Mucosa of gallbladder (tissue), 1 donor: ENCODE measurements around the gene TNS3. TPM values are rescaled to one million over a fixed set of nuclear protein-coding genes. Genes with fewer than 3 reads are reported as not detected.

Experiments
- DNase-seq: peaks from one replicate; pipeline ENCODE4 v3.0.0-alpha.2; 2020; ENCODE audit warnings: low spot score
- total RNA-seq: library from RNA; stranded (reverse); gene quantifications from one replicate; pipeline ENCODE4 v1.2.1, GENCODE V29; 2021
- donor health status: DM: no; HTN: no; CAD: no.

TNS3 gene
- total RNA-seq, 1 donor from 2014 or later = 97.2 TPM

DNA sequence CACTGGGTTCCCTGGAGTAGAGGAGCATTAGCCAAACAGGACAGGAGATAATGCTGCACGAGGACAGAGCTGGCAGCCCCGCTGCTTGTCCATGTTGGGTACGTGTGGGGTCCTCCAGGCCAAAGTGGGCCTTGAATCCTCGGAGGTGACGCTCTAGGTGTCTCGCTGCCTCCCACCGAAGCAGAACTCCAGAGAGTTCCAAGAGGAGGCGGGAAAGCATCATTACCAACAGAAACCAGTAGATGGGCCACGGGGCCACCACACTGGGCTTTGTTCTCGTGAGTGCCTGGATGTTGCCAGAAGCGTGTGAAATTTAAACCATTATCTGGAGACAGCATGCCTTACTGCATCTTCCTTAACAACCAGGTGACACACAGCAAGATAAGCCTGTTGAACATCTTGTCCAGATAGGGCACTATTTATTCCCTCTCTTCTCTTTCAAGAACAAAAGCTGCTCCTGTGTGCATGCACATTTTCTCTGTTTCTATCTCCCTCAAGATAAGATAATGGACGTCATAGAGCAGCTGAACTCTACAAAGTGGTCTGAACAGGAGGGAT, 56.8 kb downstream of the TNS3 start:
- DNase-seq = no peak

DNA sequence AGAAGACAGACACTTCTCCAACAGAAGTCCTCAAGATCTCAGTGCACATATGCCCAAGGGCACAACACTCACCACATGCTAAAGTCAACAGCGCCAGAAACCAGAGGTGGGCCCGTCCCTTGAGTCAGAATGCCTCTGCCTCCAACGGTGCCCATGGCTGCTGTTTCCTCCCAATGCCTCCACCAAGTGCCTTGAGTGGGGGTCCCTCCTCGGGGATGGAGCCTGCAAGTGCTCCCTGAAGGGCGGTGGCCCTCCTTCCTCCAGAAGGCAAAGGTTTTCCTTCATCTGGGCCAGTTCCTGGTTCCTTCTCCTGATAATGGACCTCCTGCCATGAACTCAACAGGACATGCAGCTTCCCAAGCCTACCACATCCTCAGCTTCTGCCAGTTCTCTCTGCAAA, 58.5 kb downstream of the TNS3 start:
- DNase-seq = no peak

DNA sequence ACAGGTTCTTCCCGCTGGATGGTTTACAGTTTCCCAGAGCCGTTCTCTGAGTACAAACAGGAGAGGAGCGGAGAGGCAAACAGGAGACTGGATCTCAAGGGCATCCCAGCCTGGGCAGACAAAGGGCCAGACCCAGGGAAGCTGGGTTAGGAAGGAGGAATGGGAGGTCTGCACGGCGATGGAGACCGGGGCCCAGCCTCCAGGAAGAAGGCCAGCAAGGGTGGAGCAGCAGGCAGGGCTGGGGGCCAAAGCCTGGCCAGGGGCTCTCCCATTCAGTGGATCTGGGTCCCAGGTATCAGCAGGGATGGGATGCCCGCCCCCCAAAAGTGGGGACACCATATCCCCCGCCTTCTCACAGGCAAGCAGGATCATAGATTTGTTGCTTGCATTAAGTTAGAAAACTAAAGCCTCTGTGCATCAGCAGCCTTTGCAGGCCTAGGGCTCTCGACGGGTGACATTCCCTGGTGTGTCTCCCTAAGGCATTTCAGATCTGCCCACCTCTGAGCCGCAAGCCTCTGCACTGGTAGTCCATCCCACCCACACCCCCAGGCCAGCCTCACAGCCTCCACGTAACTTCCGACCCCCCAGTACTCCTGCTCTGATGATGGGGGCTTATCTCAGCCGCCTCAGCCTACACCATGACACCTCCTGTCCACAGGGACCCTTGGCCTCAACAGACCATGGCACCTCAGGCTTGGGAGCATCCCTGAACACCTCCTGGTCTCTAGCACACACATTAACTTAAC, 59.9 kb downstream of the TNS3 start:
- DNase-seq = no peak

DNA sequence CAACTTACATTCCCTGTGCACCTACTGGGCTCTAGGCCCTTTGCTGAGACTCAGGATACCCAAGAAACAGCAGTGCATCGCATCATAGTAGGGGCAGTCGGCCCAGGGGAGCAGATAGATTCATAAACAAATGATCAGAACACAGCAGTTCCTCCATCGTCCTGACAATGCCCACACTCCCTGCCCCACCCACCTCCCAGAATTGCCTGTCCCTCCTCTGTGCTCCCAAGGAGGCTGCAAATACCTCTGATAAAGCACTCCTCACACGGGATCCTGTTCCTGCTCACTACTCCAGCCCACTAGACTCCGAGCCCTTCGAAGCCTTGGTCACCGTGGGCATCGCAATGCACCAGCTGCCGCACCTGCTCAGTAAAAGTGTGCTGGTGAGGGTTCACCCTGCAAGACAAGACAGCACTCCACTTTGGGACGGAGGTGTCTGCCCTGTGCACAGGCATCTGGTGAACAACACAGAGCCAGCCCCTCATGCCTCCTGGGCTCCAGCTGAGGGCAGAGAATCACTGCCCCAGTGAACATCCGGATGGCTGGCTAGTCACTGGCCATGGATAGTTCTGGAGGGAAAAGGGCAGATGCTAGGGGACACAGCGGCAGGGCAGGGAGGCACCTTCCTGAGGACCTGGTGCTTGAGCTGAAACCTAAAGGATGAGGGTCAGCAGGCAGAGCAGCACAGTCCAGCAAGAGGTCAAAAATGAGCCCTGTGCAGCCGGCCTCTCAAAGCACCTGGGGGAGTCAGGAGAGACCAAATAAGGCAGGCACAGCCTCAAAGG, 60.7 kb downstream of the TNS3 start:
- no peak for DNase-seq

DNA sequence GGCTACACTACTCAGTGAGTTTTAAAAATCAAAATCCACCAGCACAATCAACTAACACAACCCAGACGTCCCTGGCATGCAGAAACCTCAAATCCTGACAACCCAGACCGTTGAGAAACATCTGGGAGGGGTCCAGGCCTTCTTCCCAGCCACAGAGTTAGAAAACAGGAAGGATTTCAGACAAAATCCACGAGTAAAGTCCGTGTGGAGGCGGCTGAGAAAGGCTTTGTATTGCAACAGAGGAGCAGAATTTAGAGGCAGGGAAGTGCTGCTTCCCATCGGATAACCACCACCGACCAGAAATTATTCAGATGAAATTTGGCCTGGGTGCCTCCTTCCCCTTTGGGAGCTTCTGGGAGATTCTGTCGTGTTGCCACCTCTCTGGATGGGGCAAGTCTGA, 61.5 kb downstream of the TNS3 start:
- DNase-seq = peak; percentile 78

DNA sequence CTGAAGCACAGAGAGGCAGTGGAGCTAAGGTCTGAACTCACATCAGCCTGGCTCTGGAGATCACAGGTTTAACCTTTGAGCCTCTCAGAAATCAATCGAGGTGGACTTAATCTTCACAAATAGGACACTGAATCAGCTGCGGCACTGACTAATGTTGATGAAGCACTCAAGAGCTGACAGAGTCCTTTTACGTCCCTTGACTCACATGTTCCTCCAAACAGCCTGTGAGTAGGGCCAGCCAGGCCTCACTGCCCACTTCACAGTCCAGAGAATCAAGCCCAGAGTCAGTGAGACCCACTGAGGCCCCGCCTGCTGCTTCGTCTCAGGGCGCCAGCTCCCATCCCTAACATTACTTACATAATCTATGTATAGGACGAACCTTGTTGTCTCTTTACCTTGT, 63.1 kb downstream of the TNS3 start:
- peak; percentile 57 for DNase-seq

DNA sequence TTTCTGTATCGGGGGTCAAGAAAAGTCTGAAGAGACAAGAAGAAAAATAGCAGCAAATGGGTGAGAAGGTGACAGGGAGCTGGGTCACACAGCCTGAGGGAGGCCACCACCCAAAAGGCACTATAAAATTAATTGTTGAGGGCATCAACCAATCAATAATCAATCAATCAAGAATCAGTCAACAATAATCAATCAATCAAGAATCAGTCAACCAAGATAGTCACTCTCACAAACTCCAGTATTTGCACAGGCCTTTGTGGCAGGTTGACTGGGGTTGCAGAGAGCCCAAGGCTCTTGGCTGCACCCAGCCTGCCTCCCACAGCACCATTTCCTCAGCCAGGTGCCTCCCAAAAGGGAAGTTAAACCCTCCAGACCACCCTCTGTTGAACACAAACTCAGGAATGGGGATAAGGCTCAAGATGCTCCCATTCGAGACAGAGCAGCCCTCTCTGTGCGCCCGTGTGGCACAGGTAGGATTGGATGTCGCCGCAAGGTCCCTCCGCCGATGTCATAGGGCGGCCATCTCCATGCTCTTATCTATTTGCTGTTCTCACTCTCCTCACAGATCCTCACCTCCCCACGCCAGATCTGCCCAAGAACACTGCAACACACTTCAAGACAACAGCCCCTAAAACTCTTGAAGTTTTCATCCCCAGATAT, 64.0 kb downstream of the TNS3 start:
- DNase-seq = no peak

DNA sequence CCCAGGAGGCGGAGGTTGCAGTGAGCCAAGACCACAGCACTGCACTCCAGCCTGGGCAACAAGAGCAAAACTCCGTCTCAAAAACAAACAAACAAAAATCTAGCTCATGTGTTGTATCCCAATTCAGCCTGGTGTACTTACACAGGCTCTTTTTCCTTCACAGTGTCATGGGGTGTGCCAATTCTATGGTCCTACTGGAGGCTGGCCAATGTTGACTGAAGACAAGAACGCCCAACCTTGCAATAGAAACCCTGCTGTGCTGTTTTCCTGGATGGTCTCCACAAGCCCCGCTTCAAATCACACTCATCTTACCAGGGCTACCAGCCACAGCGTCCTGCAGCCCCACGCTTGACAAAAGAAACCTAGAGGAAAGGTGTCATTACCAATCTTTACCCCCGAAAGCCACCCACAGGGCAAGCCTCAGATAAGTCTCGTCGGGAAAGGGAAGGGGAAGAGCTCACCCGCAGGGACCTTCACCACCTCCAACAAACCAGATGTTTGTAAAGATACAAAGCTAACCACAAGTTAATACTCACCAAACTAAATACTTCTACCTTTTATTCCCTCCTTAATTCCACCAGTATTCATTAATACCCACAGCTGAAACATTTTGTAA, 64.8 kb downstream of the TNS3 start:
- no peak for DNase-seq

DNA sequence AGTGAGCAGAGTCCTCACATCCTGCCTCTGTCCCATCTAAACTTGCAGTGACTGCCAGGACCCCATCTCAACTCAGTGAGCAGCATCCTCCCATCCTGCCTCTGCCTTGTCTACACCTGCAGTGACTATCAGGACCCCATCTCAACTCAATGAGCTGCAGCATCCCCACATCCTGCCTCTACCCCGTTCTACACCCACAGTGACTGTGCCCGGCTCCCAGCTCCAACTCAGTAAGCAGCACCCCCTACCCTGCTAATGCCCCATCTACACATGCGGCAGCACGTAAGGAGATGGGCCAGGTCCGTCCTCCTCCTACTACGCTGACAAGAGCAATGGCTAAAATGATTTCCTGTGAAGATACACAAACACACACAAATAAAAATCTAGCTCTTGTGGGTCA, 65.5 kb downstream of the TNS3 start:
- DNase-seq = no peak

DNA sequence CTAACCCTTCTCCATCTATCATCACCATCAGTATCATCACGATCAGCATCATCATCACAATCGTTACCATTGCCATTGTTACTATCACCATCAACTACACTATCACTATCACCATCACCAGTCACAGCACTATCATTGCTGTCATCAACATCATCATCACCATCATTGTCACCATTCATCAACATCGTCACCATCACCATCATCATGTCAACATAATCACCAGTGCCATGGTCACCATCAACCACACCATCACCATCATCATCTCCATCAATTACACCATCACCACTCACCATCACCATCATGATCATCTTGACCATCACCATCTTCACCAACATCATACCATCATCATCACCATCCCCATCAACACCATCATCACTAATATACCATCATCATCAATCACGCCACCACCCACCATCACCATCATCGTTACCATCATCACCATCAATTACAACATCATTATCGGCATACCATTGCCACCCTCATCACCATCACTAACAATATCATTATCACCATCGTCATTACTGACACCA, 66.5 kb downstream of the TNS3 start:
- DNase-seq = no peak

DNA sequence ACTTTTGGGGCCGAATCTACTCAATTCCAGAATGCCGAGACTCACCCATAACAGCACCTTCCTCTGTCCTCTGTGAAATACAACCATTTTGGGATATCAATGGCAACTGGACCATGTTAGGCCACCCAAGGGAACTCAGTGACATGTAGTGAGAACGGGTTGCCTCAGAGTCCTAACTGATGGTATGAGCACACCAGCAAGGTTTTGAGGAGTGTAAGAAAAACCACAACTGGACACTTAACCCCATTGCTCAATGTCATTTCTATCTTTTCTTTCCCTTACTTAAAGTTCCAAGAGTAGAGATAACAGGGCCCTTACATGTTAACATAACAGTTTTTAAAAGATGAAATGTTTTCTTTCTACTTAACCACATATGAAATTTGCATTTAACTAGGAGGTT, 67.1 kb downstream of the TNS3 start:
- DNase-seq = no peak

DNA sequence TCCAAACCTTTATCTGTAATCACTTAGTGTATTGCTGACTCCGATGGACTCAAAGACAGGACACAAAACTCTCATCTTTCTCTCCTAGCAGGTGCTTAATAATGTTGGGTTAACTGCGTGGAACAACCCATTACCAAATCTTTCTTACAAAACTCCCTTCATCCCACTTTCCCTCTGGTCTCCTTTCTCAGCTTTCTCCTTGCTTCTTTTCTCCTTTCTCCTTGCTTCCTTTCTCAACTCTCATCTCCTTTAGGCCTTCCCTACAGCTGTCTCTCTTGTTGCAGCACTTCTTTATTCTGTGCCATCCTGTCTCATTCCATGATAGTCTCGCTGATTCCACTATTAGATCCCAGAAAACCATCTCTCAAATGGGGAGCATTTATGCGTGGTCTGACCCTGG, 67.5 kb downstream of the TNS3 start:
- no peak for DNase-seq

DNA sequence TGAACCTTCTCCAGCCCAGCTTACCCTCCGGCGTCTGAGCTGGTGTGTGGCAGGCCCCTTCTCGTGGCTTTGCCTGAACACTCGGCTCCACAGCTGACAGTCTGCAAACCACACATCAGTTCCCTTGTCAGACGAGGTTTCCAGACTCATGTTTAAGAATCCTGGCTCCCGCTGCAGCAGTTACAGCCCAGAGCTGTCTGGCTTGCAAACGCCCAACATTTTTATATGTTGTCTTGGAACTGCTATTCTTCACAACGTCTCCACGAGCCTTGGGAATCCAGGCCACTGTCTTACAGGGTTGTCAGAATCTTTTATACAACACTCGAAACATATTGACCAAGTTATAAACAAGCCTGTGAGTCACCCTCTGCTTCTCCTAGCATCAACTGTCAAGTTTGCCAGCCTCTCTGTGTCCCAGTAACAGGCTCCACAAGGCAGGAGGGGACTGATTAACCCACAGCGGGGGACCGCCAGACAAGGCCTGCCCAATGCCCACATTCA, 68.1 kb downstream of the TNS3 start:
- peak; percentile 45 for DNase-seq

DNA sequence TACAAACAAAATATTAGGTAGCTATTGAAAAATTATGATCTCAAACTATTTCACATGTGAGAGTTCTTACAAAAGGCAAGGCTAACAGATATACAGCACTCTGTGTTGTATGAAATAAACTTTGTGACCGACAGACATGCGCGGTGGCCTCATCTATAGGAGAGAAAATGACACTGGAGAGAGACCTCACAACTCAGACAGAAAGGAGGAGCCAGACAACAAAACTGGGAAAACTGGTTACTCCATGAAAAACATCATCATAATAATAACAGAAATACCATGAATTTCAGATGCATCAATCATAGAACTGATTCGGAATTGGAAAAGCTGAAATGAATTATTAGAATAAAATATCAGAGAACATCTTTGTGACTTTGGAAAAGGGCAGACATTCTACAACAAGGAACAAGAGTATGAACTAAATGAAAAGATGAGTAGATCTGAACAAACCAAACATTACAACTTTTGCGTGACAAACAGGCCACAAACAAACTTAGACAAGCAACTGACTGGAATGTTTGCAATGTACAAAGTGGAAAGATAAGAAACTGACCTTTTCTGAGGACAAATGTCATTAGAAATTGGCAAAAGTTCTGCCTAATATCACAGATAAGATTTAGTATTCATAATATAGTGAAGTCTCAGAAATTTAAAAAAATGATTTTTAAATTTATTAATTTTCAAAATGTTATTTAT, 69.3 kb downstream of the TNS3 start:
- DNase-seq = no peak

DNA sequence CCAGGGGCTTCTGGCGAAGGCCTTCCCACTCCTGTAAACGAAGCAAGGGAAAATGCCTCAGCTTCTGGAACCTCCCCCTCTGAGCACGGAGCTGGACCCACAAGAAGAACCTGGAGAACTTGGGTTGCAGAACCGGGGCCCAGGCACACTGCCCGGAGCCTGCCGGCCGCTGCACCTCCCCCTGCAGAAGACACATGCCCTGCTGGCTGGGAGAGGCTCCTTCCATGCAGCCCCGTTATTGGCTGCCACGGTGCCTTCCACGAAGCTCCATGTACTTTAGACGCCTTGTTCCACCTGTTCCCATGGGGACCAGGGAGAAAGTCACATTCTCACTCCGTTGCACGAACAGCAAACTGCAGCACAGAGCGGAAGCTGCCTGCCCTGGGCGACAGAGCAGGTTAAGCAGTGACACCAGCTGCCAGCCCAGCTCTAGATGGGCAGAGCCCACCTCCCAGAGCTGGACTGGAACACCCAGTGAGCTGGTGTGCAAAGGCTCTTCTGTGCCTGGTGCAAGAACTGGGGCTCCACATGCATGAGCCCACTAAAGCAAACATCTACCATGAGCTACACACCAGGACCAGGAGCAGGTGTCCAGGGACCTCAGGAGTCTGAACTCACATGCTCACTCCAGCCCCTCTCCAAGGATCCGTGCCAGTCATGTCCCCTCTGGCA, 70.1 kb downstream of the TNS3 start:
- DNase-seq = peak; percentile 42

DNA sequence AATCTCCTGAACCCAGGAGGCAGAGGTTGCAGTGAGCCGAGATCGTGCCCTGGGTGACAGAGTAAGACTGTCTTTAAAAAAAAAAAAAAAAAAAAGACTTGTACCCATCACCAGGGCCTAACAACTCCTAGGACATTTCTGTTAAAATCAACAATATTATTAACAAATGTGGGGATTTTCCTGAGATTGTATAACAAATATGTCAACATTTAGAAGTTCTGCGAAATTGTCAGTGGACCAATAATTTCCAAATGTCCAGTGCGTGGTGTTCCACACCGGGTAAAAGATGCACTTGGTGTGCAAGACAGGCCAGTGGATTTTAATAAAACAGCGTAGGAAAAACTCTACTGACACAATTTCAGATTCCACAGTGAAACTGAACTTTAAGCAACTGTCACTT, 71.1 kb downstream of the TNS3 start:
- no peak for DNase-seq

DNA sequence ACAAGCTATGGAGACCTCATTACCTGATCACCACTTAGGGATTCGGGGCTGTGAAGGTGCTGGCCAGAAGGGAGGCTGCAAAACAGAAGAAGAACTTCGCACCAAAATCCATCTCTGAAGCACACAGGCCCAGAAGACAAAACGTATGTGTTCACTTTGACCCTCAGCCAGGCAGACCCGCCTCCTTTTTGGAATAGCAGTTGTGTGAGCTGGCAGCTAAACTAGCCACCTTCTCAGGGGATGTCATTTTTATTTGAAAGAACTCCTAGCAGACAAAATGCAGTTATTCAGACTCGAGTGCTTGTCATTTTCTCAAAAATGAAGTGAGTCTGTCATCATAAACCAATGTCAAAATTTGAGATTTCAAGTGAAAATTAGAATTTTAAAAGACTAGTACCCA, 71.7 kb downstream of the TNS3 start:
- DNase-seq = no peak

DNA sequence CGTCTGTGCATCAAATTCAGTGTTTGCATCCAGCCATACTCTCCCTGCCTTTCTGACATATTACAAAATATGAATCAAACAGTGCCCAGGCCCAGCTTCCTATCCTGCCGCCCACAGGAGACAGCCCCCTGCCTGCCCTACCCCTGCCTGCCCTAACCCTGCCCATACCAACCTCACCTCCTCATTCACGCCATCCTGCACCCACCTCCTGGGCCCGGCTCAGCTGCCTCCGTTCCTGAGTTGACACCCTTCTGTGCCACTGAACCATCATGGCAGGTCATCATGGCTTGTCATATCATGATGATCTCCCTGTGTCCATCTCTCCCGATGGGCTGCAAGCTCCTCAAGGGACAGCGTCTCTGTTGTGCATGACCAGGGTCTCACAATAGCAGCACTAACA, 72.3 kb downstream of the TNS3 start:
- DNase-seq = no peak

DNA sequence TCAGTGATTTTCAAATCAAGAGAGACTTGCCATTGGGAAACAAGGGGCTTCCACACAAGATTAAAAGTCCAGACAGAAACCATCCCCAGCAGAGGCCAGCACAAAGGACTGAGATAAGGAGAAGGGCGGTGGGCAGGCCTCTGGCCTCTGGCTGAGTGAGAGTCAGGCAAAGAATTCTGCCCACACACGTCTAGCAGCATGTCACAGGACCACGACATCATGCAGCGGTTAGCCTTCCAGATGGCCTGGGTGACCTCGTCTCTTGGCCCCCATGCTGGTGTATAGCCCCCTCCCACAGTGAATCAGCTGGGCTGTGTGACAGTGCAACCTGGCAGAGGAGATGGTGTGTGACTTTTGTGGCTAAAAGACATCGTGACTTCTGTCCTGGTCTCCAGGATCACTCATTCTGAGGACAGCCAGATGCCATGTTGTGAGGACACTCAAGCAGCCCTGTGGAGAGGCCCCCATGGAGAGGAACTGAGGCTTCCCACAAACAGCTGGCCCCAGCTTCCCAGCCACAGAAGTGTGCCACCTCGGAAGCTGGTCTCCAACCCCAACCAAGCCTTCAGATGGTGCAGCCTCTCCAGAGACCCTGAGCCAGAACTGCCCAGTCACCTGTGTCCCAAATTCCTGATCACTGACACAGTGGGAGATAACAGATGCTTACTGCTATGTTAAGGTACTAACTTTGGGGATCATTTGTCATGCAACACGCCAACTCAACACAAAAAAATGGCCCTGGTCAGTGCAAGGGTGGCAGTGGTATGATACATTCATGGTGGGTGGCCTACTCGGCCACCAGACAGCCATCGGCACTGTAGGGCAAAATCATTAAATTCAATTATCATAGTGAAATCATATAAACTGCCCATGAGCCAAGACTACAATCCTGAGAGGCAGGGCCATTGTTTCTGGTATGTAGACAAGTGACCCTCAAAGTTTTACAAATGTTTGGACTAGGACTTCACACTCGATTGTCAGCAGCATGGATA, 73.2 kb downstream of the TNS3 start:
- no peak for DNase-seq
